Measurements from ENCODE around the gene NFATC2. TPM values are rescaled to one million over a fixed set of nuclear protein-coding genes. Genes with fewer than 3 reads are reported as not detected.

NFATC2 gene
- total RNA-seq, 4 donors from 2014 or later = 1.6 to 3.9 (median 2.8) TPM

GRCh38 chr20:51493346-51493791 is 49.1 kb downstream of the NFATC2 start:
- H3K27me3 ChIP-seq = no peaks in the 10 kb centered on the region
- TF ChIP-seq POLR2A (IDR thresholded peaks at IDR 0.05) = no peak
- no peak for TF ChIP-seq CTCF (IDR thresholded peaks at IDR 0.05 in 4 of 5, conservative IDR thresholded peaks at IDR 0.05 in 1 of 5)
- in situ Hi-C loops (cut with MboI; ENCODE audit: low sequenced_read_pairs in 4 of 4) (no loop called here), intact Hi-C loops (cut with DNase I; ENCODE audit: low total_unique reads) (no loop called here)
- H3K4me3 ChIP-seq = no peak overlapping the region
- H3K36me3 ChIP-seq = no peaks in the 10 kb centered on the region
- peaks cover 0 to 4% of the 10 kb centered on the region in 2 donors for H3K4me1 ChIP-seq
- ATAC-seq (no peak), DNase-seq (no peak)
- no peak overlapping the region for H3K27ac ChIP-seq
- no peaks in the 10 kb centered on the region for H3K9me3 ChIP-seq

- peaks cover 0 to 4% of the 10 kb centered on the region in 2 donors for H3K4me1 ChIP-seq
- H3K36me3 ChIP-seq = no peaks in the 10 kb centered on the region
- H3K9me3 ChIP-seq = no peaks in the 10 kb centered on the region
- H3K4me3 ChIP-seq = peak overlapping the region in 3 of 4 donors; percentile 28 to 43 (median 37)
- in situ Hi-C loops (cut with MboI; ENCODE audit: low sequenced_read_pairs in 4 of 4) = no loop called here
- no peaks in the 10 kb centered on the region for H3K27me3 ChIP-seq
- ATAC-seq (peak in 1 of 2 donors; percentile 24), DNase-seq (no peak)
- intact Hi-C loops (cut with DNase I; ENCODE audit: low total_unique reads) = no loop called here
- peak overlapping the region in 1 of 4 donors; percentile 16 for H3K27ac ChIP-seq
- TF ChIP-seq POLR2A (IDR thresholded peaks at IDR 0.05) = no peak
- no peak for TF ChIP-seq CTCF (IDR thresholded peaks at IDR 0.05 in 4 of 5, conservative IDR thresholded peaks at IDR 0.05 in 1 of 5)
These were observed 50.1 kb downstream of the NFATC2 start for GRCh38 chr20:51492167-51493092.

GRCh38 chr20:51491393-51491792 is 51.1 kb downstream of the NFATC2 start:
- ATAC-seq (no peak), DNase-seq (no peak)
- no peaks in the 10 kb centered on the region for H3K9me3 ChIP-seq
- intact Hi-C loops (cut with DNase I; ENCODE audit: low total_unique reads) = no loop called here
- H3K4me1 ChIP-seq = peaks cover 0 to under 1% of the 10 kb centered on the region in 2 donors
- no peak overlapping the region for H3K27ac ChIP-seq
- no peaks in the 10 kb centered on the region for H3K36me3 ChIP-seq
- H3K27me3 ChIP-seq = no peaks in the 10 kb centered on the region
- H3K4me3 ChIP-seq = no peak overlapping the region
- in situ Hi-C loops (cut with MboI; ENCODE audit: low sequenced_read_pairs in 4 of 4) = no loop called here
- no peak for TF ChIP-seq POLR2A (IDR thresholded peaks at IDR 0.05)
- no peak for TF ChIP-seq CTCF (IDR thresholded peaks at IDR 0.05 in 4 of 5, conservative IDR thresholded peaks at IDR 0.05 in 1 of 5)

GRCh38 chr20:51490635-51491034 is 51.9 kb downstream of the NFATC2 start:
- Histone ChIP-seq H3K27ac (no peak overlapping the region), H3K9me3 (no peaks in the 10 kb centered on the region), H3K36me3 (no peaks in the 10 kb centered on the region), H3K4me3 (no peak overlapping the region), H3K27me3 (no peaks in the 10 kb centered on the region), H3K4me1 (no peaks in the 10 kb centered on the region)
- in situ Hi-C loops (cut with MboI; ENCODE audit: low sequenced_read_pairs in 4 of 4) (no loop called here), intact Hi-C loops (cut with DNase I; ENCODE audit: low total_unique reads) (no loop called here)
- ATAC-seq (no peak), DNase-seq (no peak)
- TF ChIP-seq CTCF (IDR thresholded peaks at IDR 0.05 in 4 of 5, conservative IDR thresholded peaks at IDR 0.05 in 1 of 5) (no peak), POLR2A (IDR thresholded peaks at IDR 0.05) (no peak)
